ENCODE data around the gene HECW1. TPM values are rescaled to one million over a fixed set of nuclear protein-coding genes. Genes with fewer than 3 reads are reported as not detected.

The HECW1 gene
- total and polyA plus RNA-seq, 2 of the 8 experiments (the other 6 are each of a cell fraction or from before 2014, with no cell fraction given), result 2.9 to 12.7 TPM

DNA sequence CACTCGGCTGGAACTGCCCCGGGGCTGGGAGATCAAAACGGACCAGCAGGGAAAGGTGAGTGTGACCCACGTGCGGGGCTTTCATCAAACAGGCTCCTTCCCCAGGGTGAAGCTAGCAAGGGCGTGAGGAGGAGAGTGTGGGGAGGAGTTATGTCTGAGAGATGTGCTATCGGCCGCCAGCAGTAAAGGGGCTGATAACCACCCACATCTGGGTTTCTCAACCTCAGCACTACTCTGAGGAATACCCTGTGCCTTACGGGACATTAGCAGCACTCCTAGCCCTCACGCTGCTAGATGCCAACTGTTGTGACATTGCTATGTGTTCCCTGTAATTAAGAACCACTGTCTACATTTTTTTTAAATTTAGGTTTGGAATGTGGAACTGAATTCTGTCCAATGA, 356.6 kb downstream of the HECW1 start (continued):
- TF ChIP-seq, protein P1, sequence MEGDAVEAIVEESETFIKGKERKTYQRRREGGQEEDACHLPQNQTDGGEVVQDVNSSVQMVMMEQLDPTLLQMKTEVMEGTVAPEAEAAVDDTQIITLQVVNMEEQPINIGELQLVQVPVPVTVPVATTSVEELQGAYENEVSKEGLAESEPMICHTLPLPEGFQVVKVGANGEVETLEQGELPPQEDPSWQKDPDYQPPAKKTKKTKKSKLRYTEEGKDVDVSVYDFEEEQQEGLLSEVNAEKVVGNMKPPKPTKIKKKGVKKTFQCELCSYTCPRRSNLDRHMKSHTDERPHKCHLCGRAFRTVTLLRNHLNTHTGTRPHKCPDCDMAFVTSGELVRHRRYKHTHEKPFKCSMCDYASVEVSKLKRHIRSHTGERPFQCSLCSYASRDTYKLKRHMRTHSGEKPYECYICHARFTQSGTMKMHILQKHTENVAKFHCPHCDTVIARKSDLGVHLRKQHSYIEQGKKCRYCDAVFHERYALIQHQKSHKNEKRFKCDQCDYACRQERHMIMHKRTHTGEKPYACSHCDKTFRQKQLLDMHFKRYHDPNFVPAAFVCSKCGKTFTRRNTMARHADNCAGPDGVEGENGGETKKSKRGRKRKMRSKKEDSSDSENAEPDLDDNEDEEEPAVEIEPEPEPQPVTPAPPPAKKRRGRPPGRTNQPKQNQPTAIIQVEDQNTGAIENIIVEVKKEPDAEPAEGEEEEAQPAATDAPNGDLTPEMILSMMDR (IDR thresholded peaks at IDR 0.05; ENCODE audit: control extremely low read depth in 1 of 3, insufficient read depth in 1 of 3, low read depth in 1 of 3, low read length in 3 of 3), result no peak
- TF ChIP-seq EZH2 (IDR thresholded peaks at IDR 0.05; ENCODE audit: low read depth, low read length, severe bottlenecking) (no peak), CHD7 (IDR thresholded peaks at IDR 0.05; ENCODE audit: insufficient replicate concordance, low read length) (no peak), RXRA (IDR thresholded peaks at IDR 0.05; ENCODE audit: insufficient read depth, low read depth, low read length) (no peak)

Measured in H1 (cell line).